Karpas-422 (cell line): ENCODE results near the gene ERGIC1. TPM values are rescaled to one million over a fixed set of nuclear protein-coding genes. Genes with fewer than 3 reads are reported as not detected.

Experiments
- DNase-seq: peaks from one replicate; pipeline ENCODE4 v3.0.0-alpha.2; 2015
- H2AFZ ChIP-seq: fragments of 200-600 bp; sonication (generic); 2 replicates; pipeline ENCODE4 v1.6.1; 2014; ENCODE audit warnings: antibody characterized with exemption, low read length, mixed read lengths
- H3K27ac ChIP-seq: fragments of 200-600 bp; sonication (generic); 2 replicates; pipeline ENCODE4 v1.5.1; 2014; ENCODE audit warnings: mild to moderate bottlenecking, low read length, moderate library complexity
- H3K27me3 ChIP-seq: fragments of 200-600 bp; sonication (generic); 2 replicates; pipeline ENCODE4 v1.6.1; 2014; ENCODE audit warnings: low read length, mixed read lengths
- H3K36me3 ChIP-seq: fragments of 200-600 bp; sonication (generic); 2 replicates; pipeline ENCODE4 v1.6.1; 2014; ENCODE audit warnings: low read length, mixed read lengths; ENCODE audit not compliant: insufficient read depth
- H3K4me1 ChIP-seq: fragments of 200-600 bp; sonication (generic); 2 replicates; pipeline ENCODE4 v1.6.1; 2014; ENCODE audit warnings: mild to moderate bottlenecking, low read length, mixed read lengths
- H3K4me2 ChIP-seq: fragments of 200-600 bp; sonication (generic); 2 replicates; pipeline ENCODE4 v1.6.1; 2014; ENCODE audit warnings: low read length, low read depth, mild to moderate bottlenecking; ENCODE audit not compliant: poor library complexity, severe bottlenecking
- H3K4me3 ChIP-seq: fragments of 200-600 bp; sonication (generic); 2 replicates; pipeline ENCODE4 v1.5.1; 2014; ENCODE audit warnings: mild to moderate bottlenecking, antibody characterized with exemption, low read length, mixed read lengths
- H3K79me2 ChIP-seq: fragments of 200-600 bp; sonication (generic); 2 replicates; pipeline ENCODE4 v1.6.1; 2014; ENCODE audit warnings: mild to moderate bottlenecking, low read length, mixed read lengths
- H3K9ac ChIP-seq: fragments of 200-600 bp; sonication (generic); 2 replicates; pipeline ENCODE4 v1.6.0; 2014; ENCODE audit warnings: low read length
- H3K9me2 ChIP-seq: fragments of 200-600 bp; sonication (generic), shearing (Covaris generic); replicated peaks from 2 replicates; pipeline ENCODE4 v1.6.0; 2014; ENCODE audit warnings: mild to moderate bottlenecking, low read length, moderate library complexity; ENCODE audit not compliant: insufficient read depth
- H3K9me3 ChIP-seq: fragments of 300-700, 200-600 bp; sonication (generic); 2 replicates; pipeline ENCODE4 v1.6.1; 2014; ENCODE audit warnings: low read length, mixed read lengths
- H4K20me1 ChIP-seq: fragments of 200-600 bp; sonication (generic); 2 replicates; pipeline ENCODE4 v1.6.1; 2014; ENCODE audit warnings: mild to moderate bottlenecking, antibody characterized with exemption, low read length, low read depth; ENCODE audit not compliant: insufficient read depth
- total RNA-seq: library from RNA; depleted of rRNA; stranded (reverse); fragments of >200 nt; shearing (Covaris generic); gene quantifications from 2 replicates; pipeline ENCODE4 v1.2.3, GENCODE V29; 2014; ENCODE audit warnings: low replicate concordance

ERGIC1 gene
- total RNA-seq, 1 experiment from 2014 or later, result 67.2 TPM

DNA sequence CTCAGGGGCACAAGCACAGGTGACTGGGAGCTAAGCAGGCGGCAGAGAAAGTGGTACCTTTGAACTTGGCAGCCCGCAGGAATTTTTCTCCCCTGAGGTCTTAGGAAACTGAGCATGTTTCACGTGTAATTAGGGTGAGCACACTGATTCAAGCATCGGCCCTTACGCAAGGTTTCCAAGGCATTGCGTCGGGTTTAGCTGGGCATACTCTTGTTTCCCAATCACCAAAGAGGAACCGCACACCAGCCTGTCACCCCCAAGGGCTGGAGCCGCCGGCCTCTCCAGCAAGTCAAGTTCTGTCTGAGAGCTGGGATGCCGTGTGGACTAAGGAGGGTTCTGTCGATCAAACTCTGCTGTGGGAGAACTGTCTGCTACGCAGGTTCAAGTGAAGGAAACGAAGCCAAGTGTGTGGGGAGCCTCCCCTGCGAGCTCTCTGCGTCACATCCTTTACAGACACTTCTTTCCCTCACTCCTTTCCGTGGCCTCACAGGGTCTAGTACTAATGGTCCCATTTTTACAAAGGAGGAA is 53.0 kb downstream of the ERGIC1 start:
- Histone ChIP-seq H3K9ac (no peak overlapping the region), H3K9me2 (no peaks in the 10 kb centered on the region), H3K4me1 (no peaks in the 10 kb centered on the region), H3K4me3 (no peak overlapping the region), H3K4me2 (no peak overlapping the region), H4K20me1 (no peaks in the 10 kb centered on the region), H3K9me3 (no peaks in the 10 kb centered on the region), H3K36me3 (no peaks in the 10 kb centered on the region), H3K27ac (no peak overlapping the region), H3K27me3 (no peaks in the 10 kb centered on the region), H2AFZ (no peak overlapping the region), H3K79me2 (peaks cover 6% of the 10 kb centered on the region; the same call in 1 of the 2 replicates)
- no peak for DNase-seq

DNA sequence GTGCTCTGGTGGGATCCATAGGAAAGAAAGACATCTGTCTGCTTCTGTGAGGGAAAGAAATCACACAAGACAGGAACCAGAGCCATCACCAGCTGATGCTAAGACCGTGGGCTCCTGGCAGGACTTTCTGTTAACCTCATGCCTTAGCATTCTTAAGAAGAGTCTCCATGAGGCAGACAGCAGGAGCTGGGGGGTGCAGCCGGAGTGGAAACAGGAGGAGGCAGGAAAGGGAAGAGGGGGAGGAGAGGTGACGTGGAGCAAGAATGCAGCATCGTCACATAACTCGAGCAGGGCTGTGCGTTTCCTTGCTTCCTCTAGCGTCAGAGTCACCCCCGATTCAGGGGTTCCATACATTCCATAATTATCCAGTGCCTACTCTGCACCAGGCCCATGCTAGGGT is 53.6 kb downstream of the ERGIC1 start:
- Histone ChIP-seq H4K20me1 (no peaks in the 10 kb centered on the region), H3K27ac (no peak overlapping the region), H2AFZ (no peak overlapping the region), H3K9me3 (no peaks in the 10 kb centered on the region), H3K4me2 (no peak overlapping the region), H3K9me2 (no peaks in the 10 kb centered on the region), H3K36me3 (no peaks in the 10 kb centered on the region), H3K4me3 (no peak overlapping the region), H3K9ac (no peak overlapping the region), H3K4me1 (no peaks in the 10 kb centered on the region), H3K79me2 (peaks cover 6% of the 10 kb centered on the region; the same call in 1 of the 2 replicates), H3K27me3 (no peaks in the 10 kb centered on the region)
- no peak for DNase-seq

GRCh38 chr5:172890659-172891058 is 56.6 kb downstream of the ERGIC1 start:
- Histone ChIP-seq H4K20me1 (no peaks in the 10 kb centered on the region), H3K27ac (no peak overlapping the region), H3K4me3 (no peak overlapping the region), H3K36me3 (no peaks in the 10 kb centered on the region), H3K9ac (no peak overlapping the region), H3K27me3 (no peaks in the 10 kb centered on the region), H3K9me3 (no peaks in the 10 kb centered on the region), H3K79me2 (peaks cover 2% of the 10 kb centered on the region; the same call in 1 of the 2 replicates), H3K9me2 (no peaks in the 10 kb centered on the region), H3K4me1 (no peaks in the 10 kb centered on the region), H2AFZ (no peak overlapping the region), H3K4me2 (no peak overlapping the region)
- no peak for DNase-seq

- no peak overlapping the region for H3K4me2 ChIP-seq
- H3K36me3 ChIP-seq, result no peaks in the 10 kb centered on the region
- no peaks in the 10 kb centered on the region for H3K27me3 ChIP-seq
- H3K27ac ChIP-seq, result no peak overlapping the region
- no peak overlapping the region for H3K9ac ChIP-seq
- no peaks in the 10 kb centered on the region for H3K79me2 ChIP-seq
- no peaks in the 10 kb centered on the region for H3K9me3 ChIP-seq
- no peaks in the 10 kb centered on the region for H3K9me2 ChIP-seq
- no peak overlapping the region for H3K4me3 ChIP-seq
- no peaks in the 10 kb centered on the region for H3K4me1 ChIP-seq
- H2AFZ ChIP-seq, result no peak overlapping the region
- H4K20me1 ChIP-seq, result no peaks in the 10 kb centered on the region
- DNase-seq, result no peak
These were observed 57.8 kb downstream of the ERGIC1 start for GRCh38 chr5:172891716-172892421.

- Histone ChIP-seq H3K79me2 (no peaks in the 10 kb centered on the region), H3K9me2 (no peaks in the 10 kb centered on the region), H3K4me2 (no peak overlapping the region), H3K9ac (no peak overlapping the region), H4K20me1 (no peaks in the 10 kb centered on the region), H3K27ac (no peak overlapping the region), H3K9me3 (no peaks in the 10 kb centered on the region), H3K36me3 (no peaks in the 10 kb centered on the region), H3K4me1 (no peaks in the 10 kb centered on the region), H2AFZ (no peak overlapping the region), H3K27me3 (no peaks in the 10 kb centered on the region), H3K4me3 (no peak overlapping the region)
- no peak for DNase-seq
These were observed 58.7 kb downstream of the ERGIC1 start for GRCh38 chr5:172892713-172893112.

- Histone ChIP-seq H3K79me2 (no peaks in the 10 kb centered on the region), H3K9me3 (no peaks in the 10 kb centered on the region), H3K36me3 (no peaks in the 10 kb centered on the region), H2AFZ (no peak overlapping the region), H3K4me2 (no peak overlapping the region), H3K4me1 (no peaks in the 10 kb centered on the region), H3K9ac (no peak overlapping the region), H3K9me2 (no peaks in the 10 kb centered on the region), H3K4me3 (no peak overlapping the region), H3K27me3 (no peaks in the 10 kb centered on the region), H3K27ac (no peak overlapping the region), H4K20me1 (no peaks in the 10 kb centered on the region)
- no peak for DNase-seq
These were observed 60.8 kb downstream of the ERGIC1 start for GRCh38 chr5:172894767-172895388.

- Histone ChIP-seq H3K36me3 (no peaks in the 10 kb centered on the region), H3K27ac (no peak overlapping the region), H3K9ac (no peak overlapping the region), H4K20me1 (no peaks in the 10 kb centered on the region), H3K4me2 (no peak overlapping the region), H3K9me3 (no peaks in the 10 kb centered on the region), H3K27me3 (no peaks in the 10 kb centered on the region), H3K4me3 (no peak overlapping the region), H2AFZ (no peak overlapping the region), H3K9me2 (no peaks in the 10 kb centered on the region), H3K79me2 (no peaks in the 10 kb centered on the region), H3K4me1 (no peaks in the 10 kb centered on the region)
- no peak for DNase-seq
These were observed 61.5 kb downstream of the ERGIC1 start for GRCh38 chr5:172895549-172895948.

DNA sequence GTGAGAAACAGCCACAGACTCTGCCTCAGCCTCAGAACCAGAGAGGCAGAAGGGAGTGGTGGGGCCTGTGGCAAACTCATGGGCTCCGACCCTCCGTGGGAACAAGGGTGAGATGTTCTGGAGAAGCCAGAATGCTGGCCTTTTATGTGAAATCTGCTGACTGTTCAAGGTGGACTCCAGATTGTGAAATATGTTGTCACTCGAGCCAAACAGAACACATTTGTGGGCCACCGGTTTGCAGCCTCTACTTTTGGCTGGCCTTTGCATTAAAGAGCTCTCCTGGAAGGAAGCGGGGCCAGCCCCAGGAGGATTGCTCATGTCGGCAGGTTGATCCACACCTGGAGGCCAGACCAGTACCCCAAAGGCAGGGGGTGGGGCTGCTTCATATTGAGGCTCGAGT is 62.4 kb downstream of the ERGIC1 start:
- H3K9me2 ChIP-seq, result no peaks in the 10 kb centered on the region
- no peaks in the 10 kb centered on the region for H3K36me3 ChIP-seq
- H3K27ac ChIP-seq, result no peak overlapping the region
- no peaks in the 10 kb centered on the region for H3K9me3 ChIP-seq
- no peak overlapping the region for H2AFZ ChIP-seq
- no peaks in the 10 kb centered on the region for H3K27me3 ChIP-seq
- no peak overlapping the region for H3K4me3 ChIP-seq
- H4K20me1 ChIP-seq, result no peaks in the 10 kb centered on the region
- H3K9ac ChIP-seq, result no peak overlapping the region
- DNase-seq, result no peak
- no peak overlapping the region for H3K4me2 ChIP-seq
- H3K79me2 ChIP-seq, result no peaks in the 10 kb centered on the region
- no peaks in the 10 kb centered on the region for H3K4me1 ChIP-seq
